Measurements from ENCODE around the gene SH3PXD2A.
"Not testable (repeated sequence)": the region's sequence is repeated elsewhere in the genome, so short reads cannot be mapped to it uniquely, and the experiment has no call there.

Gene SH3PXD2A

GRCh38 chr10:103765981-103766380 is 89.4 kb downstream of the SH3PXD2A start:
- DNase-seq (ENCODE audit: low read depth) = no peak

GRCh38 chr10:103765168-103765567 is 90.2 kb downstream of the SH3PXD2A start:
- DNase-seq (ENCODE audit: low read depth) = no peak

GRCh38 chr10:103764296-103765088 is 90.9 kb downstream of the SH3PXD2A start:
- no peak for DNase-seq (ENCODE audit: low read depth)

GRCh38 chr10:103763374-103764202 is 91.8 kb downstream of the SH3PXD2A start:
- DNase-seq (ENCODE audit: low read depth) = no peak

GRCh38 chr10:103762916-103763315 is 92.5 kb downstream of the SH3PXD2A start:
- DNase-seq (ENCODE audit: low read depth) = no peak

GRCh38 chr10:103762162-103762561 is 93.2 kb downstream of the SH3PXD2A start:
- DNase-seq (ENCODE audit: low read depth) = no peak

- DNase-seq (ENCODE audit: low read depth) = no peak
These were observed 94.1 kb downstream of the SH3PXD2A start for GRCh38 chr10:103761075-103761920.

GRCh38 chr10:103760233-103760632 is 95.1 kb downstream of the SH3PXD2A start:
- not testable (repeated sequence) for DNase-seq (ENCODE audit: low read depth)

GRCh38 chr10:103759100-103759781 is 96.1 kb downstream of the SH3PXD2A start:
- no peak for DNase-seq (ENCODE audit: low read depth)

- no peak for DNase-seq (ENCODE audit: low read depth)
These were observed 97.1 kb downstream of the SH3PXD2A start for GRCh38 chr10:103758294-103758681.

- no peak for DNase-seq (ENCODE audit: low read depth)
These were observed 97.7 kb downstream of the SH3PXD2A start for GRCh38 chr10:103757531-103758293.

GRCh38 chr10:103756277-103756869 is 99.0 kb downstream of the SH3PXD2A start:
- no peak for DNase-seq (ENCODE audit: low read depth)

- no peak for DNase-seq (ENCODE audit: low read depth)
These were observed 102.6 kb downstream of the SH3PXD2A start for GRCh38 chr10:103752680-103753248.

GRCh38 chr10:103751667-103752290 is 103.6 kb downstream of the SH3PXD2A start:
- DNase-seq (ENCODE audit: low read depth) = no peak

- DNase-seq (ENCODE audit: low read depth) = no peak
These were observed 104.5 kb downstream of the SH3PXD2A start for GRCh38 chr10:103750836-103751235.

GRCh38 chr10:103749779-103750178 is 105.6 kb downstream of the SH3PXD2A start:
- no peak for DNase-seq (ENCODE audit: low read depth)

- no peak for DNase-seq (ENCODE audit: low read depth)
These were observed 107.4 kb downstream of the SH3PXD2A start for GRCh38 chr10:103748020-103748419.

- no peak for DNase-seq (ENCODE audit: low read depth)
These were observed 108.0 kb downstream of the SH3PXD2A start for GRCh38 chr10:103747193-103747865.

GRCh38 chr10:103746598-103746997 is 108.8 kb downstream of the SH3PXD2A start:
- no peak for DNase-seq (ENCODE audit: low read depth)

Measured in stimulated activated CD8-positive, alpha-beta memory T cell treated with anti-CD3 and anti-CD28 coated beads, Interleukin-7, amount 100 ng/mL, for 24 hours (primary cell).